Progenitor cell of endocrine pancreas (in vitro differentiated cells): ENCODE data around the gene VRK3. TPM values are rescaled to one million over a fixed set of nuclear protein-coding genes. Genes with fewer than 3 reads are reported as not detected.

Experiments used
- DNase-seq: peaks from one replicate; pipeline ENCODE4 v3.0.0; 2021; ENCODE audit warnings: low spot score; ENCODE audit not compliant: unreplicated experiment
- H3K27ac Mint-ChIP-seq: 2 replicates; pipeline ENCODE4 v1.8.0; 2021; ENCODE audit warnings: mild to moderate bottlenecking, moderate library complexity, mixed read lengths
- H3K27me3 Mint-ChIP-seq: 2 replicates; pipeline ENCODE4 v1.8.0; 2021; ENCODE audit warnings: mixed read lengths
- H3K36me3 Mint-ChIP-seq: 2 replicates; pipeline ENCODE4 v1.8.0; 2022; ENCODE audit warnings: mixed read lengths; ENCODE audit not compliant: insufficient read depth
- H3K4me1 Mint-ChIP-seq: 2 replicates; pipeline ENCODE4 v1.8.0; 2021; ENCODE audit warnings: low read depth, mixed read lengths
- H3K4me3 Mint-ChIP-seq: 2 replicates; pipeline ENCODE4 v1.8.0; 2021; ENCODE audit warnings: low read depth, mild to moderate bottlenecking, moderate library complexity, mixed read lengths
- H3K9me3 Mint-ChIP-seq: 2 replicates; pipeline ENCODE4 v1.8.0; 2021; ENCODE audit warnings: low read depth, mixed read lengths
- total RNA-seq: library from RNA; stranded (reverse); gene quantifications from 2 replicates; pipeline ENCODE4 v1.2.1, GENCODE V29; 2021
- TF ChIP-seq, protein P1 (sequence below): fragments of 200-600 bp; sonication (generic); IDR thresholded peaks from one replicate; pipeline ENCODE4 v1.5.0; 2021; ENCODE audit warnings: antibody characterized with exemption, mild to moderate bottlenecking; ENCODE audit not compliant: unreplicated experiment

Gene VRK3
- total RNA-seq, 1 donor from 2014 or later = 53.4 TPM

DNA sequence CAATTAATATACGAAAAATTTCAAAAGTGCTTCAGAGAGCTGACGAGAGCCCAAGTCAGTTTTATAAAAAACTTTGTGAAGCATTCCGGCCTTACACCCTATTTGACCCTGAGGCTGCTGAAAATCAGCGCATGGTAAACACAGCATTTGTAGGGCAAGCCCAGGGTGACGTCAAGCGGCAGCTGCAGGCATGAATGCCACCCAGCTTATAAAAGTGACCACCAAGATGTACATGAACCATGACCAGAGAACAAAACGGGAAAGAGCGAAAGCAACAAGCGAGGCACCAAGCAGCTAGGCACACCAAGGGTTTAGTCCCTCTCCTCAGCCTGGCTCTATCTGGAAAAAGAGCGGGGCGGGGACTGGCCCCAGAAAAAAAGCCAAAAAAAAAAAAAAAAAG is 70.2 kb downstream of the VRK3 start:
- no peaks in the 10 kb centered on the region for H3K9me3 Mint-ChIP-seq
- DNase-seq = no peak
- TF ChIP-seq, protein P1, sequence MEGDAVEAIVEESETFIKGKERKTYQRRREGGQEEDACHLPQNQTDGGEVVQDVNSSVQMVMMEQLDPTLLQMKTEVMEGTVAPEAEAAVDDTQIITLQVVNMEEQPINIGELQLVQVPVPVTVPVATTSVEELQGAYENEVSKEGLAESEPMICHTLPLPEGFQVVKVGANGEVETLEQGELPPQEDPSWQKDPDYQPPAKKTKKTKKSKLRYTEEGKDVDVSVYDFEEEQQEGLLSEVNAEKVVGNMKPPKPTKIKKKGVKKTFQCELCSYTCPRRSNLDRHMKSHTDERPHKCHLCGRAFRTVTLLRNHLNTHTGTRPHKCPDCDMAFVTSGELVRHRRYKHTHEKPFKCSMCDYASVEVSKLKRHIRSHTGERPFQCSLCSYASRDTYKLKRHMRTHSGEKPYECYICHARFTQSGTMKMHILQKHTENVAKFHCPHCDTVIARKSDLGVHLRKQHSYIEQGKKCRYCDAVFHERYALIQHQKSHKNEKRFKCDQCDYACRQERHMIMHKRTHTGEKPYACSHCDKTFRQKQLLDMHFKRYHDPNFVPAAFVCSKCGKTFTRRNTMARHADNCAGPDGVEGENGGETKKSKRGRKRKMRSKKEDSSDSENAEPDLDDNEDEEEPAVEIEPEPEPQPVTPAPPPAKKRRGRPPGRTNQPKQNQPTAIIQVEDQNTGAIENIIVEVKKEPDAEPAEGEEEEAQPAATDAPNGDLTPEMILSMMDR = no peak

DNA sequence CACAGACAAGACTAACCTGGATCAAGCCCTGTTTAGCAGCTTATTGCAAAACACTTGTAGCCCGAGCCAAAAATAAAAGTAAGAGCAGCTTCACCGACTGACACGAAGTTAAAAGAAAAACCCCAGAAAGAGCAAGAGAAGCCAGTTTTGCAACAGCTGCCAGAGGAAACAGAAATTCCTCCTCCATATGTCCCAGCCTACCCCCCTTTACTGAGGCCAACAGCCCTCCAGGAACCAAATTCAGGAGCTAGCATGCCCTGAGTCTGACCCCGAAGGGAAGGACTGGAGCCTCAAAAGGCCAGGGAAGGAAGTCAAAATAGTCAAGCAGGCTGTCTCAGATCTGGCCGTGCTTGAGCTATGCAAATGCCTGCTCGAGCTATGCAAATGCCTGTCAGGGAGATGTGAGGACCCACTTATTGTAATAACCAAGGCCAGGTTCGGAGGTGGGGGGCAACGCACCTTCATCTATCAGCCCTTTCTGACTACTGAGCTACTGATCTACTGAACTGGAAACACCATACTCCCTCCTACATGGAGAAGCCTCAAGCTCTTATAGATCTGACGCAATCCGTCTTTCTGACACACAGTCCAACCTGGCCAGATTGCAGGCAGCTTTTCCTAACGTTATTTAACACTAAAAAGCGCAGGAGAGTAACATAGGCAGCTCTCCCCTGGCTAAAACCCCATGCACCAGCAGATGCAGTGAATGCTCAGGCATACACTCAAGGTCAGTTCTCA is 70.9 kb downstream of the VRK3 start:
- no peak overlapping the region for H3K27ac Mint-ChIP-seq
- no peak overlapping the region for H3K4me3 Mint-ChIP-seq
- TF ChIP-seq, protein P1 = no peak
- no peaks in the 10 kb centered on the region for H3K9me3 Mint-ChIP-seq
- no peaks in the 10 kb centered on the region for H3K27me3 Mint-ChIP-seq
- peaks cover 20% of the 10 kb centered on the region for H3K4me1 Mint-ChIP-seq
- H3K36me3 Mint-ChIP-seq = no peaks in the 10 kb centered on the region
- DNase-seq = no peak

More for the DNA sequence above, 70.2 kb downstream of the VRK3 start:
- Mint-ChIP-seq H3K4me1 (peaks cover 20% of the 10 kb centered on the region), H3K27ac (no peak overlapping the region), H3K27me3 (no peaks in the 10 kb centered on the region), H3K4me3 (no peak overlapping the region), H3K36me3 (no peaks in the 10 kb centered on the region)

DNA sequence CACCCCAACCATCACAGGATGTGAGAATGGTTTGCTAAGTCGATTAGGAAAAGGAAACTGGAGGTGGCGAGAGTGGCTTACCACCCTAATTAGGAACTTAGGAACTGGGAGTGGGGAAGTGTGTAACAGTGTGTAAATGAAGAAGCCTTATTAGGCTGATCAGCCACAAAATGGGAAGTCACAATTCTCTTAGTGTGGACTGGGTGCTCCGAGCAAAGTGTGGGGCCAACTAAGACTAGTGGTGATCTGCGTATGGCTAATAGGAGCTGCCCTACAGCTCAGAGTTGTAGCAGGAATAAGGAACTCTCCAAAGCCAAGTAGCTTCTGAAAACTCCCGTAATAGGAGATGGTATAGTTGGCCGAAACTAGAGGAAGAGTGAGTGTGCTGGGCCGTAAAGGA is 71.8 kb downstream of the VRK3 start:
- no peaks in the 10 kb centered on the region for H3K9me3 Mint-ChIP-seq
- H3K27ac Mint-ChIP-seq = no peak overlapping the region
- H3K4me3 Mint-ChIP-seq = no peak overlapping the region
- no peak for DNase-seq
- no peaks in the 10 kb centered on the region for H3K27me3 Mint-ChIP-seq
- TF ChIP-seq, protein P1 = no peak
- peaks cover 20% of the 10 kb centered on the region for H3K4me1 Mint-ChIP-seq
- no peaks in the 10 kb centered on the region for H3K36me3 Mint-ChIP-seq

DNA sequence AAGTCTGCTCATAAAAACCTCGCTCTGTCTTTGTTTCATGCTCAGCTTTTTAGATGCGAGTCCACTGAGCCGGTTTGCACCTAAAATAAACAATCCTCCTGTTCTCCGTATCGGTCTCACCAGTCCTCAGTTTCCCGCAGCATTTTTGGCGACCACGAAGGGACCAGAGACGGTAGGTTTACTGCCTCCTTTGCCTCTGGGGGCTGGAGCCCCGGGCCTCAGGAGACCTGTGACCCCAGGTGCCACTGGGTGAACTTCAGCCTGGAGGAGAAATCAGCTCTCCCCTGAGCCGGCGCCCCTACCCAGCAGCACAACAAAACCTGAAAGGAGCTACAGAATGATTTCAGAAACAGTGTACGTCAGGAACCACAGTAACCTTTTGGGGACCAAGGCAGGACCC is 72.3 kb downstream of the VRK3 start:
- TF ChIP-seq, protein P1 = no peak
- H3K9me3 Mint-ChIP-seq = no peaks in the 10 kb centered on the region
- H3K36me3 Mint-ChIP-seq = no peaks in the 10 kb centered on the region
- H3K4me3 Mint-ChIP-seq = no peak overlapping the region
- H3K27me3 Mint-ChIP-seq = no peaks in the 10 kb centered on the region
- H3K27ac Mint-ChIP-seq = no peak overlapping the region
- peaks cover 20% of the 10 kb centered on the region for H3K4me1 Mint-ChIP-seq
- DNase-seq = no peak

DNA sequence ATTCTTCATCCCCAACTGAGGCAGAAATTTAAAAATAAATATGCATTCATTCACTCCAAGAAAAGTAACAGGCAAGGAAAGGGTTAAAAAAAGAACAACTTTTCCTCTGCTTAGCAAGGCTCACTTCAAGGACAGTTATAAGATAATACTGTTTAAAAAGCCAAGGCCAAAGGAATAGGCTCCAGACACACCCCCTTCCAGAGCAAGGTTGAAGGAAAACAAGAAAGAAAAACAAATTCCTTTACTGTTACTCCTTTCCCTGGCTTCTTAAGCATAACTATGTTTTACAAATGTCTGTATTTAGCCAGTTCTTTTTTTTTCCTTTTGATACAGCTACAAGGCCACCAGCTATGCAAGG is 72.7 kb downstream of the VRK3 start:
- no peak for DNase-seq
- Mint-ChIP-seq H3K27ac (no peak overlapping the region), H3K4me1 (peaks cover 20% of the 10 kb centered on the region), H3K36me3 (no peaks in the 10 kb centered on the region), H3K27me3 (no peaks in the 10 kb centered on the region), H3K4me3 (no peak overlapping the region), H3K9me3 (no peaks in the 10 kb centered on the region)
- TF ChIP-seq, protein P1 = no peak
